ENCODE measurements around the gene IL17REL. TPM values are rescaled to one million over a fixed set of nuclear protein-coding genes. Genes with fewer than 3 reads are reported as not detected.

Gene IL17REL
- total and polyA plus RNA-seq, 4 donors: 0.02 to 0.51 (median 0.19) TPM; not detected in 1

GRCh38 chr22:49994361-49995040 lies 18.1 kb downstream of the IL17REL start:
- TF ChIP-seq, protein P1, sequence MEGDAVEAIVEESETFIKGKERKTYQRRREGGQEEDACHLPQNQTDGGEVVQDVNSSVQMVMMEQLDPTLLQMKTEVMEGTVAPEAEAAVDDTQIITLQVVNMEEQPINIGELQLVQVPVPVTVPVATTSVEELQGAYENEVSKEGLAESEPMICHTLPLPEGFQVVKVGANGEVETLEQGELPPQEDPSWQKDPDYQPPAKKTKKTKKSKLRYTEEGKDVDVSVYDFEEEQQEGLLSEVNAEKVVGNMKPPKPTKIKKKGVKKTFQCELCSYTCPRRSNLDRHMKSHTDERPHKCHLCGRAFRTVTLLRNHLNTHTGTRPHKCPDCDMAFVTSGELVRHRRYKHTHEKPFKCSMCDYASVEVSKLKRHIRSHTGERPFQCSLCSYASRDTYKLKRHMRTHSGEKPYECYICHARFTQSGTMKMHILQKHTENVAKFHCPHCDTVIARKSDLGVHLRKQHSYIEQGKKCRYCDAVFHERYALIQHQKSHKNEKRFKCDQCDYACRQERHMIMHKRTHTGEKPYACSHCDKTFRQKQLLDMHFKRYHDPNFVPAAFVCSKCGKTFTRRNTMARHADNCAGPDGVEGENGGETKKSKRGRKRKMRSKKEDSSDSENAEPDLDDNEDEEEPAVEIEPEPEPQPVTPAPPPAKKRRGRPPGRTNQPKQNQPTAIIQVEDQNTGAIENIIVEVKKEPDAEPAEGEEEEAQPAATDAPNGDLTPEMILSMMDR (IDR thresholded peaks at IDR 0.05; ENCODE audit: control extremely low read depth, extremely low read depth): no peak
- H3K9ac ChIP-seq (ENCODE audit: insufficient read depth in 1 of 2, low read length in 2 of 2): no peak overlapping the region
- ATAC-seq (ENCODE audit: insufficient read depth, low FRiP score) (no peak), DNase-seq (no peak)
- 93 to 94% methylated on average over 21 of the region's 21 CpGs for WGBS, 2 donors
- no peak overlapping the region for H3K27ac ChIP-seq (ENCODE audit: low read depth in 1 of 2, low read length in 1 of 2)
- H3K9me3 ChIP-seq (ENCODE audit: control insufficient read depth in 4 of 4, insufficient read depth in 3 of 4, low read length in 3 of 4): peaks cover 0 to 6% (median 0%) of the 10 kb centered on the region in 4 donors
- H3K4me1 ChIP-seq (ENCODE audit: control insufficient read depth in 5 of 5, insufficient read depth in 5 of 5, low read length in 5 of 5): peaks cover 0 to 8% (median 0%) of the 10 kb centered on the region in 5 donors
- no peak overlapping the region for H3K4me3 ChIP-seq
- no peaks in the 10 kb centered on the region for H3K36me3 ChIP-seq (ENCODE audit: control insufficient read depth in 4 of 4, insufficient read depth in 4 of 4, low read length in 4 of 4)
- H3K27me3 ChIP-seq (ENCODE audit: control insufficient read depth in 3 of 3, insufficient read depth in 3 of 3, low read length in 2 of 3): peaks cover 0 to 3% (median 0%) of the 10 kb centered on the region in 3 donors

GRCh38 chr22:49993649-49994360 lies 18.8 kb downstream of the IL17REL start:
- TF ChIP-seq, protein P1 (IDR thresholded peaks at IDR 0.05; ENCODE audit: control extremely low read depth, extremely low read depth): no peak
- Histone ChIP-seq H3K9me3 (ENCODE audit: control insufficient read depth in 4 of 4, insufficient read depth in 3 of 4, low read length in 3 of 4) (peaks cover 0 to 6% (median 0%) of the 10 kb centered on the region in 4 donors), H3K36me3 (ENCODE audit: control insufficient read depth in 4 of 4, insufficient read depth in 4 of 4, low read length in 4 of 4) (no peaks in the 10 kb centered on the region), H3K4me1 (ENCODE audit: control insufficient read depth in 5 of 5, insufficient read depth in 5 of 5, low read length in 5 of 5) (peaks cover 0 to 4% (median 0%) of the 10 kb centered on the region in 5 donors), H3K9ac (ENCODE audit: insufficient read depth in 1 of 2, low read length in 2 of 2) (no peak overlapping the region), H3K27me3 (ENCODE audit: control insufficient read depth in 3 of 3, insufficient read depth in 3 of 3, low read length in 2 of 3) (peaks cover 0 to 3% (median 0%) of the 10 kb centered on the region in 3 donors), H3K27ac (ENCODE audit: low read depth in 1 of 2, low read length in 1 of 2) (no peak overlapping the region), H3K4me3 (no peak overlapping the region)
- ATAC-seq (ENCODE audit: insufficient read depth, low FRiP score) (no peak), DNase-seq (no peak)
- 76 to 81% methylated on average over 11 of the region's 11 CpGs for WGBS, 2 donors

GRCh38 chr22:49992921-49993648 lies 19.5 kb downstream of the IL17REL start:
- H3K36me3 ChIP-seq (ENCODE audit: control insufficient read depth in 4 of 4, insufficient read depth in 4 of 4, low read length in 4 of 4): no peaks in the 10 kb centered on the region
- WGBS, 2 donors: 32 to 43% methylated on average over 21 to 23 of the region's 23 CpGs
- no peak overlapping the region for H3K27ac ChIP-seq (ENCODE audit: low read depth in 1 of 2, low read length in 1 of 2)
- no peaks in the 10 kb centered on the region for H3K27me3 ChIP-seq (ENCODE audit: control insufficient read depth in 3 of 3, insufficient read depth in 3 of 3, low read length in 2 of 3)
- ATAC-seq (ENCODE audit: insufficient read depth, low FRiP score) (peak; percentile 68), DNase-seq (peak in 1 of 3 donors; percentile 29)
- no peak overlapping the region for H3K4me3 ChIP-seq
- H3K9me3 ChIP-seq (ENCODE audit: control insufficient read depth in 4 of 4, insufficient read depth in 3 of 4, low read length in 3 of 4): peaks cover 0 to 6% (median 0%) of the 10 kb centered on the region in 4 donors
- TF ChIP-seq, protein P1 (IDR thresholded peaks at IDR 0.05; ENCODE audit: control extremely low read depth, extremely low read depth): peak; percentile 73
- H3K9ac ChIP-seq (ENCODE audit: insufficient read depth in 1 of 2, low read length in 2 of 2): no peak overlapping the region
- peaks cover 0 to 4% (median 0%) of the 10 kb centered on the region in 5 donors for H3K4me1 ChIP-seq (ENCODE audit: control insufficient read depth in 5 of 5, insufficient read depth in 5 of 5, low read length in 5 of 5)
